ENCODE data around the gene OLFML1.

Gene OLFML1

DNA sequence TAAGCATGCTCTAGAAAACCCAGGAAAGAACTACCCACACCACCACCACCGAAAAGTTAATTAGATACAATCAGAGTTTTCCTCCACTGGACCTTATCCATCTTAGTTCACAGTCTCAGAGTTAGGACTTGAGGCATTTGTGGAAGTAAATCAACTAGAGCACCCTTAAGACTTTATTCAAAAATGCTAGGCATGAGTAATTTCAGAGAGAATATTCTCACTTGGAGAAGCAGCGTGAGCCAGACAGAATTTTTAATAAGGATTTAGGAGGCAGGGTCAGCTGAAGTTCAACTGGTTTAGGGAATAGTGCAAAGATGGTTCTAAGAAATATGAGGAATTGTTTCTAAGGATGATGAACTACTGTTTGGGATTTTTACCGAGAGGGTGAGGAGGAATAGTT is 1.2 kb upstream of the OLFML1 start:
- Histone ChIP-seq H3K4me3 (ENCODE audit: low read depth, low read length) (no peak overlapping the region), H3K27me3 (ENCODE audit: insufficient read depth, low read depth, severe bottlenecking) (peaks cover 67% of the 10 kb centered on the region), H3K36me3 (no peaks in the 10 kb centered on the region), H3K27ac (no peak overlapping the region), H3K9me3 (ENCODE audit: severe bottlenecking) (no peaks in the 10 kb centered on the region)
- TF ChIP-seq, protein P1, sequence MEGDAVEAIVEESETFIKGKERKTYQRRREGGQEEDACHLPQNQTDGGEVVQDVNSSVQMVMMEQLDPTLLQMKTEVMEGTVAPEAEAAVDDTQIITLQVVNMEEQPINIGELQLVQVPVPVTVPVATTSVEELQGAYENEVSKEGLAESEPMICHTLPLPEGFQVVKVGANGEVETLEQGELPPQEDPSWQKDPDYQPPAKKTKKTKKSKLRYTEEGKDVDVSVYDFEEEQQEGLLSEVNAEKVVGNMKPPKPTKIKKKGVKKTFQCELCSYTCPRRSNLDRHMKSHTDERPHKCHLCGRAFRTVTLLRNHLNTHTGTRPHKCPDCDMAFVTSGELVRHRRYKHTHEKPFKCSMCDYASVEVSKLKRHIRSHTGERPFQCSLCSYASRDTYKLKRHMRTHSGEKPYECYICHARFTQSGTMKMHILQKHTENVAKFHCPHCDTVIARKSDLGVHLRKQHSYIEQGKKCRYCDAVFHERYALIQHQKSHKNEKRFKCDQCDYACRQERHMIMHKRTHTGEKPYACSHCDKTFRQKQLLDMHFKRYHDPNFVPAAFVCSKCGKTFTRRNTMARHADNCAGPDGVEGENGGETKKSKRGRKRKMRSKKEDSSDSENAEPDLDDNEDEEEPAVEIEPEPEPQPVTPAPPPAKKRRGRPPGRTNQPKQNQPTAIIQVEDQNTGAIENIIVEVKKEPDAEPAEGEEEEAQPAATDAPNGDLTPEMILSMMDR (IDR thresholded peaks at IDR 0.05; ENCODE audit: low read depth, low read length): no peak
- no peak for DNase-seq

DNA sequence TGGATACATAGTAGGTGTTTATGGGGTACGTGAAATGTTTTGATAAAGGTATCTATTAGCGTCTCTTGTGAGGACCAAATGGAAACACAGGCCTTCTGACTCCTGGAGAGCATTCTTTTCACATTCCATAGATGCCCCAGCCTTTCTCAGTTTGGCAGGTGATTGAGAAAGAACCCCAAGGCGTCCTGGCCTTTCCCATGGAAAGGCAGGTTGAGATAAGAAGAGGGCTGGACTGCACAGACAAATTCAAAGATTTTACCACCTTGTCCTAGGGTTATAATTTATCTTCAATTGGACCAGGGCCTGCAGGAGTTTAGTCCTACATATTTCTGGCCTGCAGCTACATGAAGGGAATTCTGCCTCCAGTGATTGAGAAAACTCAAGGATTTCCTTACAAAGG is 661 bp upstream of the OLFML1 start:
- TF ChIP-seq, protein P1 (IDR thresholded peaks at IDR 0.05; ENCODE audit: low read depth, low read length): no peak
- Histone ChIP-seq H3K27ac (no peak overlapping the region), H3K9me3 (ENCODE audit: severe bottlenecking) (no peaks in the 10 kb centered on the region), H3K4me3 (ENCODE audit: low read depth, low read length) (no peak overlapping the region), H3K27me3 (ENCODE audit: insufficient read depth, low read depth, severe bottlenecking) (peaks cover 67% of the 10 kb centered on the region), H3K36me3 (no peaks in the 10 kb centered on the region)
- no peak for DNase-seq

DNA sequence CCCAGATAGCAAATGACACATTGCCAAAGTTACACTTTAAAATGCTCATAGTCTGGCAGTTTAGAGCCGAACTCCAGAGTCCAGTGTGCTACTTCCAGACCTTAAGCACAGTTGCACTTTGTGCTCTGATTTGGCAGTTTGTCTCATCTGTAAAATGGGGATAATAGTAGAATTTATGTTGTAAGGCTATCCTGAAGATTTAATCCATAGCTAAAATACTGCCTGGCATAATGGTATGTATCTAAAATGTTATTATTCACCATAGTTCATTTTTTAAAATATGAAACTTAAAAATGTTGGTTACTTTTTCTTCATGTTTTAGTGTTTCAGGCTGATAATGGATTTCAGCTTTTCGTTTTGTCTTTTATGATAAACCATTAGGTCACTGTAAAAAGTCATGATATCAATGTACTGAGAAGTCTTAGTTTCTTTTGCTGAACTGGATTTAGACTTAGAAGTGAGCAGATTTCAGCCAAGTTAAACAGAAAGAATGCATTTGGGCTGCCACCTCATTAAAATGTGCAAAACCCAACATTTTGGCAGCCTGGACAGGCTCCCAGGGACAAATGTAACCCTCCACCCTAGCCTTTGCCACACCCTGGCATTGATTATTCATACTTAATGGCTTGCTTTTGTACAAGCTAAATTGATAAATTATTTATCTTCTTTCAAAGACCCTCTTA is 933 bp downstream of the OLFML1 start:
- no peak overlapping the region for H3K27ac ChIP-seq
- H3K9me3 ChIP-seq (ENCODE audit: severe bottlenecking): no peaks in the 10 kb centered on the region
- H3K4me3 ChIP-seq (ENCODE audit: low read depth, low read length): no peak overlapping the region
- peaks cover 68% of the 10 kb centered on the region for H3K27me3 ChIP-seq (ENCODE audit: insufficient read depth, low read depth, severe bottlenecking)
- no peaks in the 10 kb centered on the region for H3K36me3 ChIP-seq
- TF ChIP-seq, protein P1 (IDR thresholded peaks at IDR 0.05; ENCODE audit: low read depth, low read length): no peak
- DNase-seq: no peak

DNA sequence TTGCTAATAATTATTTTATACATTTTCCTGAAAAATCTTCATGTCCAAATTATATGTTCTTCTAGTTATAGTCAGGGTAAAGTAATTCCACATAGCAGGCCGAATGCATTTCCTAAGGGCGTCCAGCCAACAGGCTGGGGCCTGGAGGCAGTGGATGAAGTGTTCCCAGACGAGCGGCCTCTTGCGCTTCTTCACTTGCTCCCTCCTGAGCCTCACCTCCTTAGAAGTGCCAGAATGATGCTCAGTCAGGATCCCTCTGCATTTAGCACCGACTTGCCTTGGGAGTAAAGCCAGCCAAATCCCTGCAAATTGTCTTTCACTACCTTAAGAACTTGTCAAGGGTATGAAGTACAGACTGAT is 1.5 kb downstream of the OLFML1 start:
- H3K4me3 ChIP-seq (ENCODE audit: low read depth, low read length): no peak overlapping the region
- H3K9me3 ChIP-seq (ENCODE audit: severe bottlenecking): no peaks in the 10 kb centered on the region
- H3K36me3 ChIP-seq: no peaks in the 10 kb centered on the region
- H3K27me3 ChIP-seq (ENCODE audit: insufficient read depth, low read depth, severe bottlenecking): peaks cover 68% of the 10 kb centered on the region
- no peak overlapping the region for H3K27ac ChIP-seq
- TF ChIP-seq, protein P1 (IDR thresholded peaks at IDR 0.05; ENCODE audit: low read depth, low read length): no peak
- no peak for DNase-seq

DNA sequence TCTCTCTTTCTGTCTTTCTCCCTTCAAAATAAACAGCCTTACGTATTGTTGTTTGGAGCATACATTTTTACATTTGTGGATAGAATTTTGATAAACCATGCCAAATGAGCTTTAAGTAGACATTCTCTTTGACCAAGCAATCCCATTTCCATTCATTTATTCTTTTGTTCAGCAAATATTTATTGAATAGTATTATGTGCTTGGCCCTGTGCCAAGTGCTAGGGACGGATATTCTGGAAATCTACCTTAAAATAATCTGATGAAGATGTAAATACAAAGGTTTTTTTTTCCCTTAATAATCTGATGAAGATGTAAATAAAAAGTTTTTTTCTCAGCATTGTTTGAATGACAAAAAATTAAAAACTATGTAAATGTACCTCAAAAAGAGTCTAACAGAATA is 2.1 kb downstream of the OLFML1 start:
- no peak for DNase-seq
- H3K27me3 ChIP-seq (ENCODE audit: insufficient read depth, low read depth, severe bottlenecking): peaks cover 65% of the 10 kb centered on the region
- no peaks in the 10 kb centered on the region for H3K36me3 ChIP-seq
- no peak overlapping the region for H3K27ac ChIP-seq
- H3K9me3 ChIP-seq (ENCODE audit: severe bottlenecking): no peaks in the 10 kb centered on the region
- TF ChIP-seq, protein P1 (IDR thresholded peaks at IDR 0.05; ENCODE audit: low read depth, low read length): no peak
- H3K4me3 ChIP-seq (ENCODE audit: low read depth, low read length): no peak overlapping the region

DNA sequence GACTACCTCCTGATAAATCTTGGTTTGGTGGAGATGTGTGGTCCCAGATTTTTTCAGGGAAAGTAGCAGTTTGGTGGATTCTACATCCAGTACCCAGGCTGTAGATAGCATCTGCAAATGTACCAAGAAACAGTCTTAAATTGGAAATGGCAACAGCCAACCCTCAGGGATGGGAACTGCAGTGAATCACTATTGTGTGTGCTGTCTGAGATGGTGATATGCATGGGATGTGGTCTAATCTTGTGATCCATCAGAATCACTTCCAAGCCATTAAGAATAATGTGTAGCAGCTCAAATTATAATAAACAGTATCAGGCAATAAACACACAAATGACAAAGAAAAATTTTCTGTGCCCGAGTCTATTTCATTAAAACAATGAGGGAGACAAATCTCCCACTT is 3.4 kb downstream of the OLFML1 start:
- TF ChIP-seq, protein P1 (IDR thresholded peaks at IDR 0.05; ENCODE audit: low read depth, low read length): no peak
- no peak for DNase-seq
- no peak overlapping the region for H3K27ac ChIP-seq

More for the DNA sequence above, 3.4 kb downstream of the OLFML1 start:
- H3K36me3 ChIP-seq: no peaks in the 10 kb centered on the region
- H3K4me3 ChIP-seq (ENCODE audit: low read depth, low read length): no peak overlapping the region
- H3K27me3 ChIP-seq (ENCODE audit: insufficient read depth, low read depth, severe bottlenecking): peaks cover 70% of the 10 kb centered on the region
- no peaks in the 10 kb centered on the region for H3K9me3 ChIP-seq (ENCODE audit: severe bottlenecking)

Measured in WERI-Rb-1 (cell line).